GM18873 (cell line): ENCODE data around the gene FAM219A.
"Not testable (repeated sequence)": the region's sequence is repeated elsewhere in the genome, so short reads cannot be mapped to it uniquely, and the experiment has no call there.

Source experiments
- ATAC-seq: cut with Tn5 transposase; IDR thresholded peaks from one replicate; pipeline ENCODE4 v1.9.1; 2021; ENCODE audit warnings: mild to moderate bottlenecking, moderate library complexity, moderate number of reproducible peaks; ENCODE audit not compliant: unreplicated experiment, low FRiP score

FAM219A gene

DNA sequence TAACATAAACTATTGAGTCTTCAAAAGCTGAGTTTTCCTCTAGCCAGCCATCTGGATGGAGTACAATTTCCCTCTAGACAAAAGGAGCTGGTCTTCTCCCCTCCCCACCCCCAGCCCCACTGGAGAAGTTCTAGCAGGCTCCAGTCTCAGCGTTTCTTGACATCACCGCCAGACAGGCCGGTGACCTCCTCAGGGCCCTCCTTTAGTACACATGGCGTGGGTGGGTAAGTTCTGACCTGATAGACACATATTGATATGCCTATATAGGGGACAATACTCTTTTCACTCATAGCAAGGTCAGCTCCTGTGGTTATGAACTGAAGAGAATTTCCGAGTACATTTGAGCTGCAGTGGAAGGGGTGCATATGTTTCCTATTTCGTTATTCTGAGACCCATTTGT is 27.5 kb upstream of the FAM219A start:
- ATAC-seq = no peak

- no peak for ATAC-seq
Measured at GRCh38 chr9:34484678-34485077, 26.3 kb upstream of the FAM219A start.

- ATAC-seq = not testable (repeated sequence)
Measured at GRCh38 chr9:34482746-34483145, 24.4 kb upstream of the FAM219A start.

GRCh38 chr9:34481620-34482019 is 23.2 kb upstream of the FAM219A start:
- not testable (repeated sequence) for ATAC-seq

GRCh38 chr9:34479431-34479866 is 21.1 kb upstream of the FAM219A start:
- ATAC-seq = no peak

DNA sequence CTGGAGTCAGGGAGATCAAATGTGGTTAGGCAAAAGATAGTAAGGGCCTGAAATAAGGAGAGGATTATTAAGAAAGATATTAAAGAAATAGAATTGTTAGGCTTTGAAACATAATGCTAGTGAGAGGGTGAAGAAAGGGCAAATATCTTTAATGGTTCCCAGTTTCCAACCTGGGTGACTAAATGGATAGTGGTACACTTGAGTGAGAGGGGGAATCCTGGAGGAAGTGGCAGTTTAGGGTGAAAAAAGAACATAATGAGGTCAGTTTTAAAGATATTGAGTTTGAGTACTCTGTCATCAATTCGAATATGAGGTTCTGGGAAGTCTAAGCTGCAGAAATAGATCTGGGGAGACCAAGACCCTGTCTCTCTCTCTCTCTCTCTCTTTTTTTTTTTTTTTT is 19.2 kb upstream of the FAM219A start:
- ATAC-seq = no peak

- no peak for ATAC-seq
Measured at GRCh38 chr9:34475097-34475496, 16.7 kb upstream of the FAM219A start.

DNA sequence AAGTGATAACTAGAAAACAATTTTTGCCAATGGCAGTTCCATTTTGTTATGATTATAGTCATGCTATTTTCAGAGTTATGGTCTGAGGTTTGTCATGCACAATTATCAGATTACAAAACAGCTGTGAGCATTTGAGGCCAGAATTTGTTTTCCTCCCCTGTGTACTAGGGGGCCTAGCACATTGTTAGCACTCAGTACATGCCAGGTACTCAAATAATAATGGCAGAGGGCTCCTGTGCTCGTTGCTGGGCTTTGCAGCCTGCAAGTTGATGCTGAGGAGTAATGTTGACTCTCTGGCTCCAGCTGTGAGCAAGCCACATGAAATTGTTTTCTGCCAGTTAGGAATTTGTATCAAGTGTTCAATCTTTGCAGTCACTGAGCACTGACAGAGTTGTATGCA is 7.1 kb upstream of the FAM219A start:
- ATAC-seq = no peak

DNA sequence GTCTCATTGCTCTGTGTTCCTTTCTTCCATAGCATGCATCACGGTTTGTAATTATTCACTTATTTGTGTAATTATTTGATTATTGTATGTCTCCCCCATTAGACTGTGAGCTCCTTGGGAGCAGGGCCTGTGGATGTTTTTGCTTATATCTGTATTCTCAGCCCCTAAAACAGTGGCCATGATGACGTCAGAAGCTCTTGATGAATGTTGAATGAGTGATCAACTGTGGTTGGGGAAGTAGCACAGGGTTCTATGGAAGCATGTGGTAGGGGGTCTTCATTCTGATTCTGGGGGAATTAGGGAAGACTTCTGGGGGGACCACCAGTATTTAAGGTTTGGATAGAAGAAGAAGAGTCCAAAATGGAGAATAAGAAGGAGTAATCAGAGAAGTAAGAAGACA is 6.2 kb upstream of the FAM219A start:
- no peak for ATAC-seq

DNA sequence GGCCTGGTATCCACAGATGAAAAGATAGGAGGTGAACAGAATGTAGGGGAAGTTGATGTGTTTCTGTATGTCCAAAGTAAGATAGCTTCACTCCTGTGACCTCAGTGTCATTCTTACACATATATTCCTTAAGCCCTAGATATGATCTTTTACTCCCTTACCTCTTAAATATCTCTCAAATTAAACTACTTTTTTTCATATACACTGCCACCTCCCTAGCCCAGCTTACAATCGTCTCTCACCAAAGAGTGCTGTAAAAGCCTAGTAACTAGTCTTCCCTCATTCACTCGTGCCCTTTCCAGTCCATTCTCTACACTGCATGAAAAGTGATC is 5.5 kb upstream of the FAM219A start:
- ATAC-seq = no peak

DNA sequence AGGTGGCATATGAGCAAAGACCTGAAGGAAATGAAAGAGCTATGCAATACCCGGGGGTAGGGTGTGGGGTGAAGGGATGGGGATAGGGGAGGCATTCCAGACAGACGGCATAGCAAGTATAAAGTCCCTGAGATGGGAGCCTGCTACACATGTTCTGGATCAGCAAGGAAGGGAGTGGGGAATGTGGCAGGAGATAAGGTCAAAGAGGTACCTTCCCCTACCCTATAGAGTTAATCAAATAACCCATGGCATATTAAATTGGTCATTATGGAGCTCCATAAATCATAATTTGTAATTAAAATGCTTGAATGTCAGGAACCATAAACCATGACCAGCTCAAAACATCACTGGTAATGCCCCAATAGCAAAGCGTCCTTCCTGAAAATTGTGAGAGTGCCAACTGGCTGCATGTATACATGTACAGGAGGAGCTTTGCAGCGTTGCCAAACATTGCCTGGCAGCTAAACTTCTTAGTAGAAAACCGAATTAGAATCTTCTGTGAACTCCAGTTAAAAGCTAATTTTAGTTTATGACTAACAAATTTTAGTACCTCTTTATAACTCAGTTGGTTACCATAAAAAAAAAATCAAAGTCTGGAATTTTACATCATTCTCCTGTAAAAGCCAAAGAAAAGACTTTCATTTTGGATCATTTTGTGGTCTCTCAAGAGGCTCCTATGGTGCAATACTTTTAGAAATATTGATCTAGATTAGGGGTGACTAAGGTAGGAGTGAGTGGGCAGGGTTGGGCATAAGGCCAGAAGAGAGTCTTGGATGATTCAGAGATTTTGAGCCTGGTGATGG is 4.9 kb upstream of the FAM219A start:
- no peak for ATAC-seq

- no peak for ATAC-seq
Measured at GRCh38 chr9:34459941-34460340, 1.6 kb upstream of the FAM219A start.

DNA sequence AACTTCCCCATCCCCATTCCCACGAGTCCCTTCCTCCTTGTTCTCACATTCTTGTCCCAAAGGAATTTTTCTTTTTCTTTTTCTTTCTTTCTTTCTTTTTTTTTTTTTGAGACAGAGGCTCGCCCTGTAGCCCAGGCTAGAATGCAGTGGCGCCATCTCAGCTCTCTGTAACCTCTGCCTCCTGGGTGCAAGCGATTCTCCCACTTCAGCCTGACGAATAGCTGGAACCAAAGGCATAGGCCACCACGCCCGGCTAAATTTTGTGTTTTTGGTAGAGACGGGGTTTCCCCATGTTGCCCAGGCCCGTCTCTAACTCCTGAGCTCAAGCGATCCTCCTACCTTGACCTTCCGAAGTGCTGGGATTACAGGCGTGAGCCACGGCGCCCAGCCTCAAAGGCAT is 986 bp upstream of the FAM219A start:
- ATAC-seq = no peak

DNA sequence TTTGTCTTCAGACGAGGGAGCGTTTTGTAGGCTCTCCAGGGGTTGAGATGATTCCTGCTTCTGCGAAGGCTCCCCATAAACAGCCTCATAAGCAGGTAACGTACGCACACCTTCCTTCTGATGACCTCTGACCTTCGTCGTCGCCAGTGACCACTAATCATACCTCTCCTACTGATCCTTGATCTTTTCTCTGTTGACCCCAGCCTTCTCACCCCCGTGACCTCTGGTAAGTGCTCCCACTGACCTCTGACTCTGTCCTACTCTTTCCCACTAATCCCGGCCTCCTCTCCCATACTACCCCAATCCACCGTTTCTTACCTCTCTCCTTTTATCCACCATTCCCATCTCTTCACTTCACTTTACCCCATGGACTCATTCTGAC is 580 bp upstream of the FAM219A start:
- ATAC-seq = no peak

DNA sequence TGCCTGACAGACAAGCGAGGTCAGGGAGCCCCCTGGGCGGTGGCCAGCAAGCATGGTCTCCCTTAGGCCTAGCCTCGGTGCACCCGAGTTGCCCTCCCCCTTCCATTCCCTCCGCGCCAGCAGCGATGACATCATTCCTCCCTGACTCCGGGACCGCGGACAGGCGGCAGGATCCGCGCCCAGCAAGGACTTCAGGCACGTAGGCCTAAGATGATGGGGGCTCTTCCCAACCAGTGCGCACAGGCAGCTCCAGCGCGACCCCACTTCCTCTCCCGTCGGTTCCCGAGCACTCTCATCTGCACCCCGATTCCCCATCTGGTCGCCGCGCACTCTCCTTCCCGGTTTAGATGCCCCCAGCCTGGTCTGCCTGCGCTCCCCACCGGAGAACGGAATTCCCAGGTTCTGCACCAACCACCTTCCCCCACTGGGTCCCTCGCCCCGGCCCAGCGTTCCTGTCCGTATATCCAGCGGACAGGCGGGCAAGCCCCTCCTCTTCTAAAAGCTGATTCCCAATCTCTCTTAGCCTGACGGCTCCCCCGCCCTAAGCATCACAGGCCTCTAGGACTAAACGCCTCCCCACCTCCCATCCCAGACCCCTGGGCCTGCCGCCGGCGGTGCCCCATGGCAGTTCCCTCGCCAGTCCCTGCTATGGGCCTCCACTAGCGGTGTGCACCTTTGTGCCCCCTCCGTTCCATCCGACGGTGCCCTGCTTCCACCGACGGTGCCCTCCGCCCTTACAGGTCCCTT is 931 bp downstream of the FAM219A start:
- no peak for ATAC-seq

- no peak for ATAC-seq
Measured at GRCh38 chr9:34456746-34457145, 1.6 kb downstream of the FAM219A start.

DNA sequence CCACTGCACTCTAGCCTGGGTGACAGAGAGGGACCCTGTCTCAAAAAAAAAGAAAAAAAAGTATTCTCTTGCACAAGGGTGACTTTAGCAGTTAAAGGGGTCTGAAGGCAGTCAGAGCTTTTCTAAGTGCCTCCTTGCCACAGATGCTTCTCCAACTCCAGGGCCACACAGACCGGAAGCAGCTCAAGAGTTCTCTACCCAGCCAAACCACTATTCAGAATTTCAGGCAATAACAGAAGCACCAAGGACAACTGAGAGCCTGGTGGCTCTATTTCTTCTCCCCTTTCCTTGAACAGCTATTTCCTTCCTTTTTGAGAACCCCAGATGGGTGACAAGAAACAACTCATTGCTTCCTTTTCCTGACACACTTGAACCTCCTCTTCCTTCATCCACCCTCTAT is 2.2 kb downstream of the FAM219A start:
- ATAC-seq = no peak

DNA sequence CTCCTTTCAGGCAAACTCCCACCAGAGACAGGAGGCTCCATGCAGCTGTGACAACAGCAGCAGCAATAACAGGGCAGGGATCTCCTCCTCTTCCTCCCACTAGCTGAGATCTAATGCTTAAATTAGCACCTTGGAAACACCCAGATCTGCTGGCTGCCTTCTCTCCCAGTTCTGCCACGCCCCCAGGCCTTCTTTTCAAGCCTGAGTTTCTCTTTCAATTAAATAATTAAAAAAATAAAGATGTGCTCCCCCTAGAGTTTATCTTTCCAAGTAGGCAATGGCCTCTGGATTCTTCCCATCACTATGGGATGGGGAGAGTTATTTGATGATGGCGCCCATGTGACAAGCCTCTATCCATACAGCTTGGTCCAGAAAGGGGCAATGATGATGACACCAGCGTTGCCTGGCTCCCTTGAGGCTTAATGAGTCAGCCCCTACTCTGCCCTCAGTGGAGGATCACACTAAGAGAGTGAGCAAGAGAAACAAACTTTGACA is 3.8 kb downstream of the FAM219A start:
- ATAC-seq = no peak

DNA sequence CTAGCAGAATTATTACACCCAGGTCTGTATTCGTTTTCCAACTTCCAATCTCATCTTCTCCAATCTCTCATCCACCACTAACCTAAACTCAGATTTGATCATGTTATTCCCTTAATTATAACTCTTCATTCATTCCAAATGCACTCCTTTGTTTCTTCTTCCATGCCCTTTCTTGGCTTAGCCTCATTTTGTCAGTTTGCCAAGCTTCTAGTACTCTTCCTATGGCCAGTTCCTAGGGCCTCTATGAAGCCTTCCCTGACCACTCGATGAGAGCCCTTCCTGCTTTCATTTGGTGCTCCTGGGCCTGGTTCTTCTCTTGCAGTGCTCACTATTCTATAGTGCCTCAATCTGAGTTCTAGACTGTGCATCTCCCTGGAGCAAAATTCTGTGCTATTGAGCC is 5.8 kb downstream of the FAM219A start:
- ATAC-seq = no peak

DNA sequence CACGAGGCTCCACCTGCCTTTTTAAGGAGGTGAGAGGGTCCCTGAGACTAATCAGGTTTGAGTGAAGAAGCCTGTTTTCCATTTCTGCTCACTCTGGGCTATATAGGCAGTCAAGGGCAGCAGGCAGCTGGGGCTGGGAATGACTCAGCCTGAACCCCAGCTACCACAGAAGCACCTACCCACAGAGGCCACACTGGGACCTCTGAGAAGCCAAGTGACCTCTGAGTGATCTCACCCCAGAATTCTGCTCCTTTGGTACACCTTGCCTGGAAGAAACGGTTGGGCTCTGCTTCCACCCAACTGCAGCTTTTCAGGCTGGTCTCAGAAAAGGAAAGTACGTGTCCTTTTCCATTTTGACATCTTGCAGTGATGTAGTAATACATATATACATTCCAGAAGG is 6.8 kb downstream of the FAM219A start:
- ATAC-seq = peak; percentile 74

DNA sequence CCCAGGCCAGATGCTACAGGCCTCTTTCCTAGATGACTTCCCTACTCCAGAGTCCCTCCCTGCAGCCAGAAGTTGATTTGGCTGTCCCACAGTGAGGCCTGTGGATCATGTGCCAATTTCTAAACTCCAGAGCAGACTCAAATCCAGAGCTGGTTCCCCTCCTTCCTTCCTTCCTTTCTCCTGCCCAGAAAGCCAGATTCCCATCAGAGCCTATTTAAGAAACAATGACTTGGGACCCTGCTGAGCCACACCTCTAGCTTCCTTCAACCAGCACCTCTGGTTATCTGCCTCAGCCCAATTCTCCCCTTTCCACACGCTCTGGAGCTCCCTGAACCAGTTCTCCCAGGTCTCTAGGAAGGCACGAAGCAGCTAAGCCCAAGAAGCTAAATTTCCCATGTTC is 7.2 kb downstream of the FAM219A start:
- ATAC-seq = no peak

- ATAC-seq = no peak
Measured at GRCh38 chr9:34450644-34451043, 7.7 kb downstream of the FAM219A start.
